Dermis blood vessel endothelial cell (primary cell): Measurements from ENCODE around the gene TMC4. TPM values are rescaled to one million over a fixed set of nuclear protein-coding genes. Genes with fewer than 3 reads are reported as not detected.
"Not testable (repeated sequence)": the region's sequence is repeated elsewhere in the genome, so short reads cannot be mapped to it uniquely, and the experiment has no call there.

Experiments
- DNase-seq: peaks from one replicate; pipeline ENCODE4 v3.0.0; 2010
- total RNA-seq: library from RNA; depleted of rRNA; stranded (reverse); fragments of >200 nt; gene quantifications from 2 replicates; pipeline ENCODE4 v1.2.3, GENCODE V29; 2014

TMC4 gene, protein sequence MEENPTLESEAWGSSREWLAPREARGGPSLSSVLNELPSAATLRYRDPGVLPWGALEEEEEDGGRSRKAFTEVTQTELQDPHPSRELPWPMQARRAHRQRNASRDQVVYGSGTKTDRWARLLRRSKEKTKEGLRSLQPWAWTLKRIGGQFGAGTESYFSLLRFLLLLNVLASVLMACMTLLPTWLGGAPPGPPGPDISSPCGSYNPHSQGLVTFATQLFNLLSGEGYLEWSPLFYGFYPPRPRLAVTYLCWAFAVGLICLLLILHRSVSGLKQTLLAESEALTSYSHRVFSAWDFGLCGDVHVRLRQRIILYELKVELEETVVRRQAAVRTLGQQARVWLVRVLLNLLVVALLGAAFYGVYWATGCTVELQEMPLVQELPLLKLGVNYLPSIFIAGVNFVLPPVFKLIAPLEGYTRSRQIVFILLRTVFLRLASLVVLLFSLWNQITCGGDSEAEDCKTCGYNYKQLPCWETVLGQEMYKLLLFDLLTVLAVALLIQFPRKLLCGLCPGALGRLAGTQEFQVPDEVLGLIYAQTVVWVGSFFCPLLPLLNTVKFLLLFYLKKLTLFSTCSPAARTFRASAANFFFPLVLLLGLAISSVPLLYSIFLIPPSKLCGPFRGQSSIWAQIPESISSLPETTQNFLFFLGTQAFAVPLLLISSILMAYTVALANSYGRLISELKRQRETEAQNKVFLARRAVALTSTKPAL
- total RNA-seq, result 0.14 and 0.68 TPM in 2 replicates

DNA sequence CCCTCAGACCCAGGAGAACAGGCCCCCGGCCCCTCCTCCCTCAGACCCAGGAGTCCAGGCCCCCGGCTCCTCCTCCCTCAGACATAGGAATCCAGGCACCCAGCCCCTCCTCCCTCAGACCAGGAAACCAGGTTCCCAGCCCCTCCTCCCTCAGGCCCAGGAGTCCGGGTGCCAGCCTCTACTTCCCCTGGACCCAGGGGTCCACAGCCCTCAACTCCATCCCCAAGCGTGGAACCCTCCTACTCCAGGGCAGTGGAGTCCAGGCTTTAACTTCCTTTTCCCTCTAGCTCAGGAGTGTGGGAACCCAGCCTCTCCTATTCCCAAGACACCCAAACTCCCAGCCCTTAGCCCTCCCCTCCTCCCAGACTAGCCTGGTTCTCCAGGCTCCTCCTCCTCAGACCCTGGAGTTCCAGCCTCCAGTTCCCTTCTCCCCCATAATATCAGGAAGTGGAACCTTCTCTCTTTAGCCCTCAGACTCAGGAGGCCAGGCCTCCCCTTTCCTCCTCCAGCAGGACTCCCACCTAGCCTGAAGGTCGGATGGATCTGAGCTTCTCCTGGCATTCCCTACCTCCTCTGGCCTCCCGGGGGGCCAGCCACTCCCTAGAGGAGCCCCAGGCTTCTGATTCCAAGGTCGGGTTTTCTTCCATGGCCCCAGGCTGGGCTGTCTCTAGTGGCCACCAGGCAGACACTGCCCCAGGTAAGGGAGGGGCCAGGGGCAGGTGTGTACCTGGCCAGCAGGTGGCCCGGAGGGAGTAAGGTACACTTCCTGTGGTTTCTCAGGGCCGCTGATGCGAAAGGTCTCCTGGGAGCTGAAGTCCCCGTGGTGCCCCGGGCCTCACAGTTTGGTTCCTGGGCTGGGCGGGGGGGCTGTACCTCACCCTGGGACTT is at the start of gene TMC4:
TMC4 (minus strand) TSS at position 690 of the 888 bp plus-strand sequence; CDS start at position 647, 43 bp downstream.
- DNase-seq, result no peak

DNA sequence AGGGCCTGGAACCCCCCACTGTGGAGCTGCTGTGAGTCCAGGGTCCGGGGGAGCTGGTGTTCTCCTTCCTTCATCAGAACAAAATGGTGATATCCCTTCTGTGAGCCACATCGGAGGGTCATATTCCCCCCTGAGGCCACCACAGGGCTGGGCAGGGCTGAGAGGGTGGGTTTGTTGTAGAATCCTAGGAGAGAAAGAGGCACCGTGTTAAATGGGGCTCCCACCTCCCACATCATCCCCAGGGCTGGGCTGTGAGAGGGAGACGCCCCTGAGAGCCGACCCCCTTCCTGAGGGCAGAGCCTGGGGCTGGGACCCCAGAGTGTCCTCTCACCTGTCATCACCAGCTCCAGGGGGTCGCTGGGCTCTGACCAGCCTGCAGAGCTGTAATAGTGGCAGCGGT is 49.0 kb upstream of the TMC4 start:
- not testable (repeated sequence) for DNase-seq

DNA sequence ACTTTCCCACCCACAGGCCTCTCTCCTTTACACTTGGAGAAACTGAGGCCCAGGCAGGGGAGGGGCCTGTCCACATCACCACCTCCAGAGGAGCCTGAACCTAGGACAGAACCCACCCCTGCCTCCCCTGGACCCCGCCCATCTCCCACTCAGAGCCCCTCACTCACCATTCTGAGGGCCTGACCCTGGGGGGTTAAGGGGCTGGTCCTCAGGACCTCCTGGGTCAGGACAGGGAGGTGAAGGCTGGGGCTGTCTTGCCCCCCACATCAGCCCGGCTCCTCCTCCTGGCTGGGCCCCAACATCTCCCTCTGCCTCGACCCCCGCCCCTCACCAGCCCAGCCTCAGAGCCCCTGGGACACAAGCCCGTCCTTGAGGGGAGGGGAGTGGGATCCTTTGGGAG is 46.7 kb upstream of the TMC4 start:
- DNase-seq, result not testable (repeated sequence)

DNA sequence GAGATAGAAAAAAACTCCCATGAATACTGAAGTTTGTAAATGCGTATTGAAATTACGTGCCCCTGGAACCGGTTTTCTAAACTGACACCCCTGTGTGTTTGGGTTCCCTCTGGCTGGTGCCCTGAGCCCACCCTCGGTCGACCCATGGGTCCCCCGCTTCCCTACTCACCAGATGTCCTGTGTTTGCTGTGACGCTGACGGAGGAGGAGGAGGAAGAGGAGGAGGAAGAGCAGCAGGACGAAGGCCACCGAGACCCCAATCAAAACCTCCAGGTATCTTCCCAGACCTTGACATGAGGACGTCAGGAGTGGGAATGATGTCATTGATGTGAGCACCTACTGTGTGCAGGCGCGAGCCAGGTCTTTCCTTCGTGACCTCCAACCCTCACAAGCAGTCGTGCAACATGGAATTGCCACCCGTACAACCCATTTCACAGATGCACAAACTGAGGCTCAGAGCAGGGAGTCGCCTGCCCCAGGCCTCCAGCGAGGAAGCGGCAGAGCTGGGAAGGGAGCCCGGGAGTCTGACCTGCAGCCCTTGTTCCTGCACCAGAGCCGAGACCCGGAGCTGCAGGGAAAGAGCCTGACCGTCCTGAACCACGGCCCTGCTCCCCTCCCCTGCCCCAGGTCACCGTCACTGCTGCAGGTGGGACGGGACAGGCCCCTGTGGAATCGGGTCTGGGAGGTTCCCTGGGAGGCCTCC is 46.2 kb upstream of the TMC4 start:
- DNase-seq, result no peak

DNA sequence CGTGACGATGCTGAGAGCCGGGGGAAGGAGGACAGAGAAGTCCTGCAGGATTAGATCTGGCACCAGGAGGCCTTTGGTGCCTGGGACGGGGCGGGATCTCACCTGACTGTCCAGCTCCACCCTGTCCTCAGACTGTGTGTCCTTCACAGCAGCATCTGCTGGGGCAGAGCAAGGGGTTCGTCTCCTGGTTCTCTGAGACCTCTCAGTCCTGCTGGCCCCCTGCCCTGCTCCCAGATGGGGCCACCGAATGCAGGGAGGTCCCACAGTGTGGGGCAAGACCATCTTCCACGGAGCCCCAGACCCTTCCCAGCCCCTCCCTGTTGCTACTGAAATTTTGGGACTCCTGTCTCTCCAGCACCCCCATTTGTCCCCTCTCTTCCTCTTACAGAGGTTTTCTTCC is 45.3 kb upstream of the TMC4 start:
- no peak for DNase-seq

DNA sequence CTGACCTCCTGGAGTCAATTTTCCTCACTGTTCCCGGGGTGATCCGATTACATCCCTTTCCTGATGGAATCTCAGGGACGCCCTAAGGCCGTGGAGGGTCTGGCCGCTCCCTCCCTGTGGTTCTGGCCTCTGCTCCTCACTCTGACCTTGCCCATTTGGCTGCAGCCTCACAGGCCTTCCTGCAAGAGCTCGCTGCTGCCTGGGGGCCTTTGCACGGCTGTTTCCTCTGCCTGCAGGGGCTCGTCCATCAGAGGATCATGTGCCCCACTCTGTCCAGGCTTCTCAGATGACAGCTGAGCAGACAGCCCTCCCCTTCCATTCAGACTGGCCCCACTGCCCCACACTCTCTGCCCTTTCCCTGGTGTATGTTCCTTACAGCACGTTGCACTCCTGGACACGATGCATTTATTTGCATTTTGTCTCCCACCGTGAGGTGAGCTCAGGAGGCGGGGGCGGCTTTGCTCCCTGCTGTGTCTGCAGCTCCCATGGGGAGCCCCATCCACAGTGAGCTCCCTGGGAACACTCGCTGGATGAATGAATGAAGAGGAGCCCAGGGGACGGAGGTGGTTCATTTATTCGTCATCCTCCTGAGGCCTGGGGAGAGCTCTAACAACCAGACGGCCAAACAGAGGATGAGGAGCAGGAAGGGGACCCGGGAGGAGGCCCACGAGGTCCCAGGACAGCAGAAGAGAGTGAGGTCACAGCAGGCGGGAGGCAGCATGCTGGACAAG is 44.7 kb upstream of the TMC4 start:
- DNase-seq, result not testable (repeated sequence)

DNA sequence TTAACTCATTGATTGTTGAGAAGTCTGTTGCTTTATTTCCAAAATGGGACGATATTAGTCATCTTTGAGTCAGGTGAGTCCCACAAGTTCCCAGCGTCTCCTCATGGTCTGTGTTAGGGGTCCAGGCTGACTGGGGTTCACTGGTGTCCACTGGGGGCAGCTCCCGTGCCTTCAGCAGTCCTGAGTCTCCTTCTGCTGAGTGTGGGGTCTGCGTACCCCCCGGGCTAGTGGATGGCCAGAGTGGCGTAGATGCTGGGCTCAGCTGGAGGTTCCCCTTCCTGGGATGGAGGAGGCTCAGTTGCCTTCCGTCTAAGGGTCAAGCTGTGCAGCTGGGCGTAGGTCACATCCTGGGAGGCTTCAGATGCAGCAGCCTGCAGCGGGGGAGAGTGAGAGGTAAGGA is 43.9 kb upstream of the TMC4 start:
- no peak for DNase-seq

DNA sequence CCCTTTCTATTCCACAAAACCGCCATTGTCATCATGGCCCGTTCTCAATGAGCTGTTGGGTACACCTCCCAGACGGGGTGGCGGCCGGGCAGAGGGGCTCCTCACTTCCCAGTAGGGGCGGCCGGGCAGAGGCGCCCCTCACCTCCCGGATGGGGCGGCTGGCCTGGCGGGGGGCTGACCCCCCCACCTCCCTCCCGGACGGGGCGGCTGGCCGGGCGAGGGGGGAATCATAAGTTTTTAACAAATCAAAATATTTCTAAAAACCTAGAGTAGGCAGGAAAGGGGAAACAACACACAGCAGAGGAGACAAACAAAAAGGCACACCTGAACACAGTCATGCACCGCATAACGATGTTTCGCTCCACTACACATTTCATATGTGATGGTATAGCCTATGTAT is 41.8 kb upstream of the TMC4 start:
- not testable (repeated sequence) for DNase-seq

DNA sequence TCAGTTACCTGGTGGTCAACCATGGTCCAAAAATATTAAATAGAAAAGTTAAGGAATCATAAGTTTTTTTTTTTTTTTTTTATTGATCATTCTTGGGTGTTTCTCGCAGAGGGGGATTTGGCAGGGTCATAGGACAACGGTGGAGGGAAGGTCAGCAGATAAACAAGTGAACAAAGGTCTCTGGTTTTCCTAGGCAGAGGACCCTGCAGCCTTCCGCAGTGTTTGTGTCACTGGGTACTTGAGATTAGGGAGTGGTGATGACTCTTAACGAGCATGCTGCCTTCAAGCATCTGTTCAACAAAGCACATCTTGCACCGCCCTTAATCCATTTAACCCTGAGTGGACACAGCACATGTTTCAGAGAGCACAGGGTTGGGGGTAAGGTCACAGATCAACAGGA is 41.3 kb upstream of the TMC4 start:
- not testable (repeated sequence) for DNase-seq

DNA sequence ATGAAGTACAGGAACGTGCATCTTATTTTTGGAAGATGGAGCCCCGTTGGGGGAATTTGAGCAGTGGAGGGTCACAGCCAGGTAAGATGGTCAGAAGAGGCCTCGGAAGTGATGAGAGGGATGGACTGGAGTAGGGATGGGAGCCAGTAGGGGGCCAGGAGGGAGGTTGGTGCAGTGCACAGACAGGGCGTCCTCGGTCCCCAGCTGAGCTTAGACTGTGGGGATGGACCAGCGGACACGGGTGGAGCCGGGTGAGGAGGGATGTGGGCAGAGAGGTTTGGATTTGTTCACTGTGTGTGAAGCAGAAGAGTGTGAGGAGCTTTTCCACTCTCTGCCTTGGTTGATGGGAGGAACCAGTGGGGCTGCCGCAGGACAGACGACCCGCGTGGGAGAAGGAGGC is 38.3 kb upstream of the TMC4 start:
- no peak for DNase-seq

DNA sequence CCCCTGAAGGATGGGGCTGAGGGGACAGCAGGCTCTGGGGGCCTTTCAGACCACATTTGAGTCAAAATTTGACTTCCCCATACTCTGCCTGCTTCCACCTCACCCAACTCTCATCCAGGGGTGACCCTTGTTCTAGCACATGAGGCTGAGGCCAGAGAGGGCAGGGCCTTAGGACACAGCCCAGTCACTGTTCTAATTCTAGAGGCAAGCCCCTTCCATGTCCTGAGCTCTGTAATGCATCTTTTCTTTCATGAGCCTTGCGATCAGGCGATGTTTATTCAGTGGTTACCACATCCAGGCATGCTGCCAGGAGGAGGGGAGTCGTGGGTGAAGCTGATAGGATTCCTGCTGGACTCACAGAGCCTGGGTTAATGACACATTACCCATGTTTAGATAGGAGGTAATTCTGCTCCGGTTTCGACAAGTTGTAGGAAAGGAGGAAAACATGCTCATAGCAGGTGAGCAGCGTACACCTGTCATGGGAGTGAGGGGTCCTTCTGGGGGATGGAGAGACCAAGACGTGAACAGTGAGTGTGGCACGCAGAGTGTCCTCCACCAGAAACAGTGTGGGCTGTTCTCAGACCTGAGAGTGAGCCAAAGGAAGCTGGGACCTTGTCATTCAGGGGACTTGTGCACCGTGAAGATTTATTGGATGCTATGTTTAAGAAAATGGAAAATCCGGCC is 37.0 kb upstream of the TMC4 start:
- peak; percentile 95 for DNase-seq

DNA sequence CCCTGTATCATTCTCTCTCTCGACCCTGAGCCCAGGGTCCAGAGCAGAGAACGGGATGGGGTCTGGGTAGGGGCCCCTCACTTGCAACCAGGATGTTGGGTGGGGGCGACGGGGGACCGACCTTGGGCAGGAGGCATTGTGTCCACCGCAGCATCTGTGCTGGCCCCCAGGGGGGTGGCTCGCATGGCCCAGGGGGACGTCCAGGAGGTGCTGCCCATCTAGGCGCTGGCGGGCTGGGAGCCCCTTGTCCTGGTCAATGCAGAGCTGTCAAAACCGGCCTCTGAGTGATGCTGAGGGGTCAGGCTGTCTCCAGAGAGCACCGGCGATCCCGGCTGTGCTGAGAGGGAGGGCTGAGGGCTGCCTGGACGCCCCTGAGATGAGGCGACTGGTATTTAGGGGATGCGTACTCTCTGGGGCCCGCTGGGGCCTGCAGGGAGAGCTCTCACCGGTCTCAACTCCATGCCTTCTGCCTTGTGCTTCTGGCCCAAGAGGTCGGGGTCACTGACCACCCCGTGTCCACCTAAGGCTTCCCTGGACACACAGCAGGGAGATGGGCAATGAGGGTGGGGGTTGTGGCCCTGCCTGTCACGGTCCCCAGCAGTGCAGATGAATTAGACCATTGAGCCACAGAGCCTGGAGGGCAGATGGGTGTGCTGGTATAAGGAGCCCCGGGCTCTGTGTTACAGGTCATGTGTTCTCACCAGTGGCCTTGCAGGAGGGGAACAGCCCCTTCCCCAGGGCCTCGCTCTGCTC is 36.3 kb upstream of the TMC4 start:
- DNase-seq, result no peak

DNA sequence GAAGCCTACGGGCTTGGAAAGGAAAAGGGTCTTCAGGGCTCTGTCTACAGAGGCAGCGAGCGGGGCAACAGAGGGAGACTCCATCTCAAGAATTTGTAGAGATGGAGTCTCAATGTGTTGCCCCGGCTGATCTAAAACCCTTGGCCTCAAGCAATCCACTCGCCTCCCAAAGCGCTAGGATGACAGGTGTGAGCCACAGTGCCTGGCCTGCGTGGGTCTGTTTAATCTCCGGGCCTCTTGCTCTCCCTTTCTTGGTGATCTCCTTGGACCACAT is 35.8 kb upstream of the TMC4 start:
- DNase-seq, result no peak

DNA sequence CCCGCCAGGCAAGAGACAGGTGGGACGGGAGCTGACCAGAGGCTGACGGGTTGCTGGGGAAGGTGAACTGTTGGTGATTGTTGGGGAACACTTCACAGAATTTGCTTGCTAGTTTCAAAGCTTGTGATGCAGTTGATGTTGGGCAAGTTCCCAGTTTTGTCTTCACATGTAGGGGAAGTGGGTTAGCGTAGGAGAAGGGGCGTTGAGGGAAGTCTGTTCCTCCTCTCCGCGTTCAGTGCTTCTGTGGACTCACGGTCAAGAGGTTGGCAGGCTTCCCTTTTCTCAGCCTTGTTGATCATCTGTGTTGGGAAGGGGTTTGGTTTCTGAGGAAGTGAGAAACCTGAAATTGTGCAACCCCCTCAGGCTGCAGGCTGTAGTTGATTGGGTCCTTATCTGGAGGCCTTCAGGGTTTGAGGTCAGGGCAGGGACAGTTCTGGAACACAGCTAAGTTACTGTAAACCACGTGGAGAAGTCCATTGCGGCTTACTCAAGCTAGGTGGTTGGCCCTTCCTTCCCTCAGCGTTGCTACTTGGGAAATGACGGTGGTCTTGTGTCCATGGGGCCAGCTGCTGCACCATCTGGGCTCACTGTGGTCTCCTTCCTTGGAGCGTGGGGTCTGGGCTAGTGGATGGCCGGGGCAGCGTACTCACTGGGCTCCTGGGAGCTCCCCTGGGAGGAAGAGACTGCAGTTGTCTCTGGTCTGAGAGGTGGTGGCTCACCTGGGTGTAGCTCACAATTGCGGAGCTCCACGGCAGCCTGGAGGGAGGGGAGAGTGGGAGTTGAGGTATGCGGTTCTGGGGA is 35.2 kb upstream of the TMC4 start:
- DNase-seq, result peak; percentile 65

DNA sequence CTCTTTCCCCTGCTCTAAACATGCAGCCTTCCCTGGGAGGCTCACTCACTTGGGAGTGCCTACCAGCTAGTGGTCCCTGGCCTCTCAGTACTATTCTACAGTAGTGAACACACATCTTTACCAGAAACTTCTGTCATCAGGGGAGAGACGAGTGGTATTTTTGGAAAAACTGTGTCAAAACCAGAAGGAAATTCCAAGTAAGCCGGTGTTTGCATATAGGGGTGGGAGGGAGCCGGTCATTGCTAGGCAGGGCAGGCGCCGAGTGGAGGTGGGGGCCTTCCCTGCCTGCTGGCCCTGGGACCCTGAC is 34.7 kb upstream of the TMC4 start:
- DNase-seq, result no peak

DNA sequence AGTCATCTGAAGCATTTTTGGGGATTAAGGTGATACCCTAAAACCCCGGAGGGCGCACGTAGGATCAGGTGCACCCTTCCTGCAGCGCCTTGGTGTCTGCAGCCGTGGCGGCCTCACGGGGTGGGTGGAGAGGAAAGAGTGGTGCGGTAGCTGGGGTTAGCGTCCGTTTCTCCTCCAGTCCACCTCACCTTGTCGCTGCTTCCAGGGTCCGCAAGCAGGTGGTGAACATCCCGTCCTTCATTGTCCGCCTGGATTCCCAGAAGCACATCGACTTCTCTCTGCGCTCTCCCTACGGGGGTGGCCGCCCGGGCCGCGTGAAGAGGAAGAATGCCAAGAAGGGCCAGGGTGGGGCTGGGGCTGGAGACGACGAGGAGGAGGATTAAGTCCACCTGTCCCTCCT is 34.2 kb upstream of the TMC4 start:
- DNase-seq, result not testable (repeated sequence)

DNA sequence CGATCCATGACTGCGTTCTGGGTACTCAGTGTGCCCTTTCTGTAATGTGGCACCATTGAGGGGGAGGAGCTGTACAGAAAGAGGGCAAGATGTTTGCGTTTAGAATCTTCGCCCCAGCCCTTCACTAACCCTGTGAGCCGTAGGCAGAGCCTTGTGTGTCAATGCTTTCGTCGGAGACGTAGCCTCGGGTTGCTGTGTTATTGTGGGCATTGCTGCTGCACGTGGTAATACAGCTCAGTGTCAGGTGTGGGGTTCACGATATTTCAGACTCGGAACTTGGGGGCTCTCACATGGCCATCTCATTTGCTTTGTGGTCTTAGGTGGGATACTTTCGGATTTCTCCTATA is 33.8 kb upstream of the TMC4 start:
- no peak for DNase-seq

DNA sequence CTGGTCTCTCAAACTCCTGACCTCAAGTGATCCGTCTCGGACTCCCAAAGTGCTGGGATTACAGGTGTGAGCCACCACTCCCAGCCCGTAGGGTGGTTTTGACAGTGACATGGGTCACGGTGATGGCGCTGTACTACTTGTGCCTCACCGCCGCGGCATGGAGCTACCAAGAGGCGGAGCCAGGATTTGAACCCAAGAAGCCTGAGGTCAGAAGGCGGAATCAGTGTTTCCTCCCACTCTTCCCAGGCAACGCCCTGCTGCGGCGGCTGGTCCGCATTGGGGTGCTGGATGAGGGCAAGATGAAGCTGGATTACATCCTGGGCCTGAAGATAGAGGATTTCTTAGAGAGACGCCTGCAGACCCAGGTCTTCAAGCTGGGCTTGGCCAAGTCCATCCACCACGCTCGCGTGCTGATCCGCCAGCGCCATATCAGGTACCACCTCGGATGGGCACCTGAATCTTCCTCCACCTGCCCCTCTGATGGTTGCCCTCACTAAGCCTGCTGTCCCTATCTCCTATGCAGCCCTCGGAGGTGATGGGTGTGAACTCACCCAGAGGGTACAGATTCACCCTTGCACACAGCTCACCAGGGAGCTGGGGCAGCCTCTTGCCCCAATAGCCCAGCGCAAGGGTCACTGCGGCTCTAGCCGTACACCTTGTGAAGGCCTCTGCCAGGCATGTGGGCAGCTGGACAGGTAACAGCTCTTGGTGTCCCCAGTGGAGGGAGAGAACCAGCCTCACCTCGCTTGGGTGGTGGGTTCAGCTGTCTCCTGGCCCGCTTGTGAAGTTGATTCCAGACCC is 33.3 kb upstream of the TMC4 start:
- DNase-seq, result no peak

DNA sequence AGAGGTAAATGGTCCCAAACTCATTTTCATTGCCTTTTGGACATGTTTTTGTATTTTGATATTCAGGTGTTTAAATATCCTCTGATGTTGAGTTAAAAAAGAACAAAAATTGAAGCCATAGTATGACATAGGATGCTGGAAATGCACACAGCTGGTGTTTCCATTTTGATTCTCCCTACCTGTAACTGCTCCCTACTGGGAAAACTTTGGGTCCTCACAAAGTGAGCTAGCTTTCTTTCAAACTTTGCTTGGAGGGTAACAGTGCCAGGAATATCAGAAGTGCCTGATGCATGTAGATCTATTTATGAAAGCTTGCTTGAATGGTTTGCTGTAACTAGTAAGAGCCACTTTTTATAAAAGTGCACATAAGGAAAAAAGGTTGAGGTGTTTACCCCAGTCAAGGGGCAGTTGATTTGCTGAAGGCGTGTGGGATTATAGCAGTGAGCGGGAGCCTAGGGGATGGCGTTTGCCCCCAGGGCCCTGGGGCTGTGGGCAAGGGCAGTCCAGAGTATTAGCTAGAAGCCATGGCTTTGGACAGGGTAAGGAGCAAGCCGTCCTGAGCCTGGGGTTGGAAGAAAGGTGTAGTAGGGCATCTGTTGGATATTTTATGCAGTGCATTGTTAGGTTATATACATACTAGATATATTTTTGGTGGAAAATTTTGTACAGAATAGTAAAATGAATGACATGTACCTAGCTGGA is 32.0 kb upstream of the TMC4 start:
- DNase-seq, result no peak
